Neuronal stem cell (in vitro differentiated cells): ENCODE measurements around the gene ARFGAP2.
A peak's percentile ranks its signal among the peaks of the same experiment; 100 is the strongest.

Experiments
- DNase-seq: peaks from one replicate; pipeline ENCODE4 v3.0.0-alpha.2; 2013; ENCODE audit warnings: low spot score
- H2AFZ ChIP-seq: one replicate; pipeline ENCODE4 v1.6.1; 2013; ENCODE audit warnings: mild to moderate bottlenecking, low read length, inconsistent platforms
- H2AK5ac ChIP-seq: 2 replicates; pipeline ENCODE4 v1.6.1; 2013; ENCODE audit warnings: low read depth, mild to moderate bottlenecking, inconsistent platforms, low read length, moderate library complexity, mixed read lengths
- H2BK120ac ChIP-seq: 2 replicates; pipeline ENCODE4 v1.6.1; 2013; ENCODE audit warnings: low read depth, mild to moderate bottlenecking, inconsistent platforms, low read length, moderate library complexity, mixed read lengths
- H2BK12ac ChIP-seq: one replicate; pipeline ENCODE4 v1.6.1; 2013; ENCODE audit warnings: low read length, inconsistent platforms
- H2BK15ac ChIP-seq: 2 replicates; pipeline ENCODE4 v1.6.1; 2013; ENCODE audit warnings: mild to moderate bottlenecking, low read length, inconsistent platforms, mixed read lengths
- H2BK5ac ChIP-seq: one replicate; pipeline ENCODE4 v1.6.1; 2013; ENCODE audit warnings: inconsistent platforms, mild to moderate bottlenecking, low read length, moderate library complexity
- H3K14ac ChIP-seq: one replicate; pipeline ENCODE4 v1.6.1; 2013; ENCODE audit warnings: low read length, inconsistent platforms
- H3K18ac ChIP-seq: 2 replicates; pipeline ENCODE4 v1.6.1; 2013; ENCODE audit warnings: low read length, inconsistent platforms
- H3K23ac ChIP-seq: 2 replicates; pipeline ENCODE4 v1.6.1; 2013; ENCODE audit warnings: low read depth, mild to moderate bottlenecking, mixed read lengths, low read length, inconsistent platforms; ENCODE audit not compliant: poor library complexity
- H3K27ac ChIP-seq: replicated peaks from 3 replicates; pipeline ENCODE4 v1.5.1; 2013; ENCODE audit warnings: low read length, inconsistent platforms
- H3K27me3 ChIP-seq, 3 experiments: 2 replicates each; pipeline ENCODE4 v1.6.1; 2013; ENCODE audit warnings: low read length in 3 of 3, mild to moderate bottlenecking in 2 of 3, inconsistent platforms in 1 of 3, low read depth in 1 of 3, mixed read lengths in 1 of 3, moderate library complexity in 1 of 3; ENCODE audit not compliant: control insufficient read depth in 3 of 3, insufficient read depth in 3 of 3
- H3K36me3 ChIP-seq, 2 donors: replicated peaks in 1 of 2; 2 replicates each; pipeline ENCODE4 v1.6.1; 2013; ENCODE audit warnings: low read length in 2 of 2; ENCODE audit not compliant: control insufficient read depth in 2 of 2, insufficient read depth in 2 of 2
- H3K4ac ChIP-seq: 2 replicates; pipeline ENCODE4 v1.6.1; 2013; ENCODE audit warnings: inconsistent platforms, mild to moderate bottlenecking, low read length, moderate library complexity
- H3K4me1 ChIP-seq, 2 donors: 1 replicate in 1 of 2; 2 replicates in 1 of 2; pipeline ENCODE4 v1.6.1; 2013; ENCODE audit warnings: low read length in 2 of 2, low read depth in 1 of 2; ENCODE audit not compliant: control insufficient read depth in 2 of 2, insufficient read depth in 1 of 2
- H3K4me2 ChIP-seq: one replicate; pipeline ENCODE4 v1.6.1; 2013; ENCODE audit warnings: mild to moderate bottlenecking, low read length, inconsistent platforms; ENCODE audit not compliant: insufficient read depth, poor library complexity, severe bottlenecking
- H3K4me3 ChIP-seq, 2 donors: 2 replicates each; pipeline ENCODE4 v1.5.1; 2013; ENCODE audit warnings: low read length in 2 of 2, mild to moderate bottlenecking in 2 of 2, inconsistent platforms in 1 of 2, moderate library complexity in 1 of 2
- H3K79me1 ChIP-seq: one replicate; pipeline ENCODE4 v1.6.1; 2013; ENCODE audit warnings: low read depth, mild to moderate bottlenecking, inconsistent platforms, low read length, moderate library complexity
- H3K9ac ChIP-seq: one replicate; pipeline ENCODE4 v1.6.1; 2013; ENCODE audit warnings: mild to moderate bottlenecking, low read depth, low read length, inconsistent platforms; ENCODE audit not compliant: poor library complexity
- H3K9me3 ChIP-seq, 2 donors: replicated peaks in 1 of 2; 2 replicates each; pipeline versions ENCODE3 to v1.6.1; 2013; ENCODE audit warnings: low read length in 2 of 2, mild to moderate bottlenecking in 2 of 2, inconsistent platforms in 1 of 2, low read depth in 1 of 2, mixed read lengths in 1 of 2, moderate library complexity in 1 of 2; ENCODE audit not compliant: control insufficient read depth in 2 of 2, insufficient read depth in 1 of 2
- H4K8ac ChIP-seq: one replicate; pipeline ENCODE4 v1.6.1; 2013; ENCODE audit warnings: low read depth, mild to moderate bottlenecking, inconsistent platforms, low read length, moderate library complexity
- H4K91ac ChIP-seq: one replicate; pipeline ENCODE4 v1.6.1; 2013; ENCODE audit warnings: low read length, low read depth, mild to moderate bottlenecking, inconsistent platforms; ENCODE audit not compliant: poor library complexity
- WGBS, 2 donors: extraction: QIAGEN DNeasy Blood & Tissue Kit; methylation state at CpG; one replicate each; pipeline ENCODE4 v1.1.7; 2013; ENCODE audit warnings: missing lambda C conversion rate in 2 of 2, mixed read lengths in 1 of 2; ENCODE audit not compliant: insufficient read length in 2 of 2, insufficient replicate concordance in 1 of 2; ENCODE audit errors: extremely low coverage in 2 of 2; 5-methylcytosine and 5-hydroxymethylcytosine counted together

ARFGAP2 gene

GRCh38 chr11:47152953-47153950, 23.4 kb downstream of the ARFGAP2 start:
- no peak overlapping the region for H3K14ac ChIP-seq
- no peak overlapping the region for H3K9ac ChIP-seq
- no CpG with 5 or more reads among the region's 11 CpGs for WGBS, 2 donors
- H4K91ac ChIP-seq = no peak overlapping the region
- H3K9me3 ChIP-seq = no peaks in the 10 kb centered on the region
- H2BK120ac ChIP-seq = no peak overlapping the region
- H3K18ac ChIP-seq = no peak overlapping the region
- DNase-seq = peak; percentile 74
- peaks cover 2% of the 10 kb centered on the region for H3K79me1 ChIP-seq
- H3K4me2 ChIP-seq = no peak overlapping the region
- no peak overlapping the region for H2AFZ ChIP-seq
- no peak overlapping the region for H2BK15ac ChIP-seq
- no peak overlapping the region for H3K27ac ChIP-seq
- no peak overlapping the region for H2BK12ac ChIP-seq
- H3K27me3 ChIP-seq = no peaks in the 10 kb centered on the region
- H2BK5ac ChIP-seq = no peak overlapping the region
- peaks cover 7 to 27% of the 10 kb centered on the region in 2 donors for H3K36me3 ChIP-seq
- H3K4me1 ChIP-seq = peaks cover 3 to 5% of the 10 kb centered on the region in 2 donors
- H3K4me3 ChIP-seq = no peak overlapping the region
- H3K4ac ChIP-seq = no peak overlapping the region
- H3K23ac ChIP-seq = no peak overlapping the region
- H2AK5ac ChIP-seq = no peak overlapping the region
- no peak overlapping the region for H4K8ac ChIP-seq

- Histone ChIP-seq H3K36me3 (peaks cover 9 to 28% of the 10 kb centered on the region in 2 donors), H2AFZ (no peak overlapping the region), H4K91ac (no peak overlapping the region), H2BK5ac (no peak overlapping the region), H4K8ac (no peak overlapping the region), H3K9me3 (no peaks in the 10 kb centered on the region), H3K18ac (peak overlapping the region; percentile 24), H3K14ac (no peak overlapping the region), H3K4me2 (no peak overlapping the region), H3K27me3 (no peaks in the 10 kb centered on the region), H3K4me1 (peaks cover 3 to 5% of the 10 kb centered on the region in 2 donors), H3K4me3 (no peak overlapping the region), H3K27ac (no peak overlapping the region), H3K9ac (no peak overlapping the region), H2BK12ac (no peak overlapping the region), H3K79me1 (peaks cover 2% of the 10 kb centered on the region), H3K23ac (no peak overlapping the region), H3K4ac (no peak overlapping the region), H2AK5ac (no peak overlapping the region), H2BK15ac (no peak overlapping the region), H2BK120ac (no peak overlapping the region)
- no peak for DNase-seq
- no CpG with 5 or more reads among the region's 16 CpGs for WGBS, 2 donors
These were observed 24.3 kb downstream of the ARFGAP2 start for GRCh38 chr11:47152126-47152952.

DNA sequence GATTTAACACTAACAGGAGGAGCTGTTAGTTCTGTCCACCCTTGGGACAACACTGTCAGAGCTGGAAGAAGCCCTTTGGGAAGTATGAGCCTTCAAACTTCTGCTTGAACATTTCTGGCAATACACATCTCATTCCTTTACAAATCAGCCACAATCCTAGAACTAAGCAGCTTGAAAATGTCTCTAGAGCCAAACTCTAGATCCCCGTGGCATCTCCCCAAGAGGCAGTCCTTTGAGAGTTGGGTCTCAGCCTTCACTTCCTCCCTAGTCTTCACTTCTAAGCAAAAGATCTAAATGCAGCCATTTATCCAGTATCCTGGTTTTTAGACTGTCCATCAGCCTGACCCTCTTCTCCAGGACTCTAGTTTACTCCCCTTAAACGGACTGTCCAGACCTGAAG, 26.9 kb downstream of the ARFGAP2 start:
- H3K9me3 ChIP-seq = no peaks in the 10 kb centered on the region
- H3K4me1 ChIP-seq = peaks cover 5 to 7% of the 10 kb centered on the region in 2 donors
- H2AFZ ChIP-seq = no peak overlapping the region
- H3K4ac ChIP-seq = no peak overlapping the region
- H3K4me2 ChIP-seq = no peak overlapping the region
- no peak overlapping the region for H2BK12ac ChIP-seq
- WGBS, 2 donors = no CpG with 5 or more reads among the region's 2 CpGs
- no peak overlapping the region for H3K27ac ChIP-seq
- no peaks in the 10 kb centered on the region for H3K27me3 ChIP-seq
- H2BK15ac ChIP-seq = no peak overlapping the region
- no peak overlapping the region for H3K23ac ChIP-seq
- H2BK120ac ChIP-seq = no peak overlapping the region
- DNase-seq = no peak
- H3K36me3 ChIP-seq = peaks cover 5 to 6% of the 10 kb centered on the region in 2 donors
- no peak overlapping the region for H3K18ac ChIP-seq
- H3K9ac ChIP-seq = no peak overlapping the region
- no peak overlapping the region for H4K91ac ChIP-seq
- no peak overlapping the region for H3K14ac ChIP-seq
- no peak overlapping the region for H2BK5ac ChIP-seq
- H3K4me3 ChIP-seq = no peak overlapping the region
- H4K8ac ChIP-seq = no peak overlapping the region
- no peak overlapping the region for H2AK5ac ChIP-seq
- H3K79me1 ChIP-seq = no peaks in the 10 kb centered on the region
